ENCODE results near the gene RBM4B.
"Not testable (repeated sequence)": the region's sequence is repeated elsewhere in the genome, so short reads cannot be mapped to it uniquely, and the experiment has no call there.

Gene RBM4B

DNA sequence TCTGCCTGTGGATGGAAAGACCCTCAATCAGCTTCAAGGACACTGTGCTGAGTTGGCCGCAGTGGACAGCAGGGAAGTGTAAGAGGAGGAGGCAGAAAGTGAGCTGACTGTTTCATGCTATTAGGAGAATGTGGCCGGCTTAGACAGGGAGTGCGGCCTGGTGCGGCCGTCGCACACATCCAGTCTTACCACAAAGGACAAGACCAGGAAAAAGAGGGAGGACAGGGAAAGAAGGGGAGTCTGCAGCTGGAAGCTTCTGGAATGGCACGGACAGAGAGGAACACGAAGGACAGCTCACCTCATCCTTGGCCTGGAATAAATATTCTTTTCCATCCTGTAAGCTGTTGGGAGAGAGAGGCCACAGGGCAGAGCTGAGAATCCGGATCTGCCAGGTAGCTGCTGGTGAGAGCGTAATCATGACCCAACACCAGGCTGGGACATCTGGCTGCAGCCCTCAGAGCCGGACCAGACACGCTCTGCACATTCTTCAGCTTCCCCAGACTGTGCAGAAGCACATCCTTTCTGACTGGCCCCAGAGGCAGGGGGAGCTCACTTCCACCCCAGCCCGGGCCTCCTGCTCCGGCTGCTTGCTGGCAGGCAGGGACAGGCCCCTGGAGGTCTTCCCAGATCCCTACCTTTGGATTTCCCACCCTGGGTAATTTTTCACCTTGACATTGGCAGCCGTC is 8.6 kb upstream of the RBM4B start:
- DNase-seq: no peak

DNA sequence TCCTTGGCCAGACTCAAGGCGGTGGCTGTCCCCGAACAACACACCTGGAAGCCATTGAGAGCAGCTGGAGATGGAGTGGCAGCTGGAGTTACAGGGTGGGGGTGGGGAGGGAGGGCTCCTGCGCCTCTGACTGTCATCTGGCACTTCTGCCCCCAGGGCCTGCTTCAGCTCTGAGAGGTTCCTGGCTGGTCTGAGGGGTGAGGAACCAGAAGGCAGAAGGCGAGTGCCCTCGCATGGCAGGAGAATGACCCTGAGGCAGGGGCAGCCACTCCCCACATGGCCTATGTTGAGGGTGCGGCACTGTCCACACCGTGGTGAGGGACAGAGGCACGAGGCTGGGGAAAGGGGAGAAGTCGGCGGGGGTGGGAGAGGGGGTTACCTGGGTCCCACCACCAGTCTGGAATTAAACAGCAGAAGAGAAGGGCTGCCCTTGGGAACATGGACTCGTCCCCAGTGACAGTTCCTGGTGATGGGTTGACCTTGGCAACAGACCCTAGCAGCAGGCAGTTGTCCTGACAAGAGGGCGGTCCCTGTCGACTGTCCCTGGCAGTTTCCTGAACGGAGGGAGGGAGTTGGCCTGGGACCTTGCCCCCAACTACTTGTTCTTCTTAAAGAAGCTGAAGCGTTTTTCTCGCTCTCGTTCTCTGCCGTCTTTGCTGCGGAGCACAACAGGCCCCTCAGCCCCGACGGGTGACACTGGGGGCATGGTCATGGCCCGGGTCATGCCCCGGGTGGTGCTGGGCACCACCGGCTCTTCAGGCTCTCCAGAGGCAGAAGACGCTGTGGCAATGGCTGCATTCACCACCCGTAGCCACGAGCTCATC is 7.8 kb upstream of the RBM4B start:
- DNase-seq: no peak

DNA sequence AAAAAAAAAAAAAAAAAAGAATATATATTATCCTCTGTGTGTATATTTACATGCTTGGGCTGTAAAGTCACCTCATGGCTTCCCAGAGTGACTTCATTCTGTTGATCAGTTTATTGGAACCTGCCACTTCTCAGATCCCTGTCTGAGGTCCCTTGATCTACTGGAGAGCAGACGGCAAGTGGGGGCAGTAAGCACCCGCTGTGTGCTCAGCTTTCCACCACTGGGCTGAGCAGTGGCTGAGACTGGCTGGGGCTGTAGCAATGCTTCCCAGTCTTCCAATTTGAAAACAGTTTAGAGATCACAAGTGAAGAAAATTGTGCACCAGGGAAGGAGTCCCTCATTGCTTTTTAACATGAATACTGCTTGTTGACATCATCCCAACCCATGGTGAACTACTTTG is 6.9 kb upstream of the RBM4B start:
- no peak for DNase-seq

DNA sequence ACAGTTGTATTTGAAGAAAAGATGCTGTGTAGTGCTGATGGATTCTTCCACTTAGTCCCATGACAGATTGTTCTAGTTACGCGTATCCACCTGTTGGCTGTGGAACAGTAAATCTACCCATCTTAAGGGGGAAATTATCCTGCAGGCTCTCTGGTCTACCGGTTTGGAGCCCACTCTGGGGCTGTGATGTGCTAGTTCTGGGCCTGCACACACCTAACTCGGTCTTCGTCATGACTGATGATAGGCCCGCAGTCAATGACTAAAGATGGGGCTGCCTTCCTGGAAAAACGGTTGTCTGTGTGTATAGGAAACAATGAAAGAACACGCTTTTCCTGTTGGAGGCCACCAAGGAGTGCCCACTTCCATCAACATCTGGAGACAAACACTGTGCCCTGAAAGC is 6.2 kb upstream of the RBM4B start:
- no peak for DNase-seq

DNA sequence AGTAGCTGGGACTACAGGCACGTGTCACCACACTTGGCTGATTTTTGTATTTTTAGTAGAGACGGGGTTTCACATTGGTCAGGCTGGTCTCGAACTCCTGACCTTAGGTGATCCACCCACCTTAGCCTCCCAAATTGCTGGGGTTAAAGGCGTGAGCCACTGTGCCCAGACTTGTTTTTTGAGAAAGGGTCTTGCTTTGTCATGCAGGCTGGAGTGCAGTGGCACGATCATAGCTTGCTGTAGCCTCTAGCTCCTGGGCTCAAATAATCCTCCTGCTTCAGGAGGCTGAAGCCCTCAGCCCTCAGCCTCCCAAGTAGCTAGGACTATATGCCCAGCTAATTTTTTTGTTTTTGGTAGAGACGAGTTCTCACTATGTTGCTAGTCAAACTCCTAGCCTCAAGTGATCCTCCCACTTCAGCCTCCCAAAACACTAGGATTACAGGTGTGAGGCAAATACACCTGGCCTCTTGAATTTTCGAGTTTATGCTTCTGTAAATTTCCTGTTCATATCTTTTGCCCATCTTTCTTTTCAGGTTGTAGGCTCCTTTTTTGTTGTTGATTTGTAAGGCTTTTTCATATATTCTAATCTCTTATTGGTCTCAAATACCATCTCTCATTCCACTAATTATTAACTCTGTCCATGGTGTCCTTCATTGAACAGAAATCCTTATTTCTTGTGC is 3.4 kb upstream of the RBM4B start:
- no peak for DNase-seq

DNA sequence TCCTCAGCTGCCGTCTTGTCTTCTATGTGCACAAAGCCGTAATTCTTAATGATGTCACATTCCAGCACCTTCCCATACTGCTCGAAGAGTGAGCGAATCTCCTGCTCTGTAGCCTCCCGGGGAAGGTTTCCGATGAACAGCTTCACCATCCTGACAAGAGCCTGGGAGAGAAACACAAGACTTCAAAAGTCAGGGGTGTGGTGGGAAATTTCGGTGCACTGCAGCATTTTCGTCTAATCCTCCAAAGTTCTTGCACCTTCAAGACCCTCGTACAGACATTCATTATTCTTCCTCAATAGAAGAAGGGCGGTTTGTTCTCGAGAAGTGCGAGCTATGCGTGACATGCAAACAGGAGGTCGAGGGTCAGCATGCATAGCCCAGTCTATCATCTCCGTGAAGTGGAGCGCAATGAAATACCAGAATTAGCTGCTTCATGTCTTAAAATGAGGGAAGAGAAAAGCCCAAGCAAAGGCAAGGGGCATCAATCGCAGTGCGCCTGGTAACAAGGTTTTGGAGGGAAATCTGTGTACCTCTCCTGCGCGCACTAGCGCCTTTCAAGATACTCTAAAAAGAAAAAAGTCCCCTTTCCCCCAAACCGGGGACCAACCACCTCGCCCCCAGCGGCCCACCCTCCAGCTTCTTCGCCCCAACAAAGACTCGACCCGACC is 622 bp downstream of the RBM4B start:
- DNase-seq: no peak

DNA sequence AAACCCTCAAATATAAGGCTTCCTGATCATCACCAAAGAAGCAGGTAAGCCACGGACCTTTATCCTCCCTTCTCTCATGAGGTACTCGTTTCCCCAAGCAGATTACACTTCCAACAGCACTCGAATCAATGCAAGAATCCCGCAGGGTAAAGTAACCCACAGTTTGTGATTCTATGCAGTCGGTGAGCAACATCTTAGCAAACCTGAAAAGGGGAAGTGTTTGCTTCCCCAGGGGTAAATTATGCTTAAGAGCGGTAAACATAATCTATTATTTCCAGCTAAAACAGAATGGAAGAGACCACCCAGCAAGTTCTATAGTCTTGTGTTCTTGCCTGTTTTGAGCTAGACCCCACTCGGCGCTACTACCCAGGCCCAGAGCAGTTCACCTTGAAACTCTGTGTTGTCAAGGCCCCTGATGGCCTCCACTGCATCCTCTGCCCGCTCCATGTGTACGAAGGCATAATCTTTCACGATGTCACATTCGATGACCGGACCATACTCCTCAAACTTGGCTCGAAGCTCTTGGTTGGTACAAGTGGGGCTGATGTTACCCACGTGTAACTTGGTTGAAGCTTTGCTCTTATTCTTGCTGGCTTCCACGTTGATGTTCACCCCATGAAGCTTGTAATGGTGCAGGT is 1.3 kb downstream of the RBM4B start:
- no peak for DNase-seq

DNA sequence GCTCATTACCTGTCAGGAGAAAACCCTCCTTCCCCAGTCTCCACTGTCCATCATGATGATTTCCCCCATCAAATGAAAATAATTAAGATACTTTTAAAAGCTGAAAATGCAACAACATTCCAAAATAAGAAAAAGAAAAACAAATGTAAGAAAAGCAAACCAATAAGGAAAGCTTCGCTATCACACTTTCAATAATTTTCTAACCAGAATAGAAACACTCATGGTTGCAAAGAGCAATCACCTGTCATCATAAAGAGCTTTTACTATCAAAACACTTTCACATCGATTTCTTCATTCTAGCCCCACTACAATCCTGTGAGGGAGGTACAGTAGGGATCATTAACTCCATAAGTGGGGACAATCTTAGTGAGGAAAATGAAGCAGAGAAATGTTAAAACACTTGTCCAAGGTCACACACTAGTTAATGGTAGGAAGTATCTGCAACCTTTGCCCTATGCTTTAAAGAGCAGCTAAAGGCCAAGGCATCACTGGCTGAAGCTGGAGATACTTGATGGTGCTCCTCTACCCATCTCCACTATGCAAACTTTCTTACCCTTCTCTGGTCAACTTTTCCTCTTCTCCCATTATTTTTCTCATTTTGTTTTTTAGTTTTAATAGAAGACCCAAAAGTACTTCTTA is 2.6 kb downstream of the RBM4B start:
- no peak for DNase-seq

DNA sequence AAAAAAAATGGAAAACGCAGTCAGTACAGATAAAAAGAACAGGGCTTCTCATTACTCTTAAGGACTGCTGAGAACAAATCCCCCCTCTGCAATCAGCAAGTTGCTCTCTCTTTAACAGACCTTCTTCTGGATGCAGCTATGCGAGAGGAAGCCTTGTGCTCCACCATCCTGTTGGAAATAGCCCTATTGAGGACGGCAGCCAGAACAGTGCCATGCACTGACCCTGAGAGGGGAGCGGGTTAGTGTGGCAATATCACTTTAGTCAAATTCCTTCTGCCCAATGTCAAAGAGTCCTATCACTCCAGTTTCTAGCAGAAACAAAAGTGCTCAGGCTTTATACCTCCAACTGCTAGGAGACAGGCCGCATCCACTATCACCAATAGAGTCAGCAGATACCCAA is 6.9 kb downstream of the RBM4B start:
- no peak for DNase-seq

DNA sequence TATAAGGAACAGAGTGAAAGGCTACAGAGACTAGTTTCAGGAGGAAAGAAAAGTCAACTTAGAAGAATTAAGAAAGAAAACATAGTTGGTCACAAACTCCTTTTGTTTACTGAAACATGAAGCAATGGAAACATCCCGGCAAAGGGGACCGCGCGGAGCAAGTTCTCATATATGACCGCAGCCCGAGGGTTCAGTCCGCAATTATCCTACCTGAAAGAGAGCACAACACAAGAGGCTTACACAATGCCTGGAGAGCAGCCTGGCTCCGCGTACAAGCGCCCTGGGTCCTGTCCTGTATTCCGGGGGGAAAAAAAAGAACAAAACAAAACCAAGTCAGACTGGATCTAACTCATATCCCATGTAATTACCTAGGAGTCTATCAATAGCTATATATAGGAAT is 12.3 kb downstream of the RBM4B start:
- DNase-seq: no peak

DNA sequence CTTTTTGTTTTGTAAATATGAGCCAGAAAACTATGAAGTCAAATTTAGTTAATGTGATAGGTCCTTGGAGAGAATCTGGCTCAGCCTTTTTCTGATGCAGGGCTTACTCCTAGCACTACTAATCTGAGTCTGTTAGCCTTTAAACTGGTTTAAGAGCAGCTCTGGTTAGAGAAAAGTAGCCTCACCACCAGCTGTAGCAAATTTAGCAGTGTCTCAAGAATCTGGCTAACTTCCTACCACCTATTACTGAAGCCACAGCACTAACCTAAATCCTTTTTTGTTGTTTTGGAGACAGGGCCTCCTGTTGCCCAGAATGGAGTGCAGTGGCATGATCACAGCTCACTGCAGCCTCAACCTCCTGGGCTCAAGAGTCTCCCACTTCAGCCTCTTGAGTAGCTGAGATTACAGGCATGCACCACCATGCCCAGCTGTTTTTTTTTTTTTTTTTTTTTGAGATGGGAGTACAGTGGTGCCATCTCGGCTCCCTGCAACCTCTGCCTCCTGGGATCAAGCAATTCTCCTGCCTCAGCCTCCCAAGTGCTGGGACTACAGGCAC is 13.9 kb downstream of the RBM4B start:
- no peak for DNase-seq

DNA sequence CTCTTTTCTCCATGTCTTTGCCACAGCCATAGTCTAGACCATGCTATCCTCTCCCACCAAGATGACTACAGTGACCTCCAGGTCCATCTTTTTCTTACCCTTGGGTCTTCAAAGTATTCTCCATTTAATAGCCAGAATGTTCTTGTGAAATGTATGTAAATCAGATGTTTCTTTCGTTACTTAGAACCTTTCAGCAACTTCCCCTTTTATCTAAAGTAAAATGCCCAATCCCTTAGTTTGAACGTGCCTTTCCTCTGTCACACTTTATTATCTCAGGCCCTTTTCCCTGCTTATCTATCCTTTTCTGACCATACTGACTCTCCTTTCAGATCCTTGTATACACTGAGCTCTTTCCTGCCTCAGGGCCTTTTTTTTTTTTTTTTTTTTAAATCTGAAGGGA is 17.9 kb downstream of the RBM4B start:
- no peak for DNase-seq

DNA sequence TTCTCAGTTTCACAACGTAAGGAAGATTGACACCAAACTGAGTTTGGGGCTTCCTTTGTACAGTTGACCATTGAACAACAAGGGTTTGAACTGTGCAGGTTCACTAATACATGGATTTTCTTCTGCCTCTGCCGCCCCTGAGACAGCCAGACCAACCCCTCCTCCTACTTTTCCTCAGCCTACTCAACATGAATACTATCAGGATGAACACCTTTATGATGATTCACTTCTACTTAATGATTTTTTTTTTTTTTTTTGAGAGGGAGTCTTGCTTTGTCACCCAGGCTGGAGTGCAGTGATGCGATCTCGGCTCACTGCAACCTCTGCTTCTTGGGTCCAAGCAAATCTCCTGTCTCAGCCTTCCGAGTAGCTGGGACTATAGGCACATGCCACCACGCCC is 24.6 kb downstream of the RBM4B start:
- DNase-seq: no peak

DNA sequence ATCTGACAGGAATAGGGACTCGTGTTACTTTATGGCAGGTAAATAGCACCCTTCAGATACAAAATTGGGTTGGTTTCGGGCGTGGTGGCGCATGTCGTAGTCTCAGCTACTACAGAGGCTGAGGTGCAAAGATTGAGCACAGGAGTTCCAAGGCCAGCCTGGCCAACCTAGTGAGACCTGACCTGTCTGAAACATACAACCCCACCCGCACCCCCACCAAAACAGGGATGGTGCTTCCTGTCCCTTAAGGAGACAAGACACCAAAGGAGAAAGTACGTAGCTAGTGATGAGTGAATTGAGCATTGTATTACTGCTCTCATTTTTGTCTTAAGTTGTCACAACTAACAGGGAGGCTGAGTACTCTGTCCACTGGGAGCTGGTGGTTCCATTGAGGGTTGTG is 25.0 kb downstream of the RBM4B start:
- no peak for DNase-seq

DNA sequence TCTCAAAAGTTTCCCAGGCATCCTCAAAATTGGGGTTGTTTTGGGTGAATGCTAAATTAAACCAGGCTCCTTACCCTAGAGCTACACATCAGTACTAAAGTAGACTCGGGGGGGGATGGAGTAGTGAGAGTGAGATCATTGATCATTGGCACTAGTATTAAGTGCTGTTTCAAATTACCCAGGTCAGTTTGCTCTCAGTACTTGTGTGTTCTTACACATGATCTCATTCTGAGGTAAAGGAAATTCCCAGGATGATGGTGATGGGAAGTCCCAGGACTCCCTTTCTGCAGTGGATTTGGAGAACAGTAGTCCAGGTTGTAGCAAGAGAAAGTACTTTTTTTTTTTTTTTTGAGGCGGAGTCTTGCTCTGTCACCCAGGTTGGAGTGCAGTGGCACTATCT is 26.7 kb downstream of the RBM4B start:
- no peak for DNase-seq

DNA sequence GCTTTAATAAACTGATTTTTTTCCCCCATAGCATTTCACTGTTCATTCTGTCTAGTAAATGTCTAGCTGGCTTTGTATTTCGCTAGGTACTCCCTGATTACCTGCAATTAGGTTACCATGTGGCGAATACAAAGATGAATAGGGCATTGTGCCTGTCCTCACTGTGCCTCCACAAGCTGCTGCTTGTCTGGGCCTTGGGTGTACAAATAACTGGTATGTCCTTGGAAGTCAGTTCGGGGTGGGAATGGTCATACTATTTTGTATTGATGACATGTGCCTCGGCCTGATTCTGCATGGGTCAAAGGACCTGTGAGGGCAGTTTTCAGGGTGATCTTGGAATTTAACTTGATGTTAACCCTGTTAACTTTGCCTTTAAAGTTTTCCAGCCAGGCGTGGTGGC is 27.8 kb downstream of the RBM4B start:
- DNase-seq: no peak

DNA sequence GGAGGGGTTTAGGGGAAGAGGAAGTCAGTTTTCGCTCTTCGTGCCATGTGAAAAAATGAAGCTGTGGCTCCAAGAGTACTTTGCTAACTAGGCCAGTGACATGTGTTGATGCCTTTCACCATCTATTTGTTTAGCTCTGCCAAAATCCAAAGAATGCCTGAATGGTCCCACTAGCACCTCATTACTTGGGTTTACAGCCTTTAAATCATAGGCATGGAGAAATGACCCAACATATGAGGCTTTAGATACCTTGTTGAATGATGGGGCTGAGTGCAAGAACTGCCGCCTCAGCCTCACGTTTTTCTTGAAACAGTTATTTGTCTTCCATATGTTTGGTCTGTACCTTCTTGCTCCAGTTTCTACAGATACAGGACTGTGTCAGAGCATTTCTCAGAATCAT is 30.9 kb downstream of the RBM4B start:
- no peak for DNase-seq

DNA sequence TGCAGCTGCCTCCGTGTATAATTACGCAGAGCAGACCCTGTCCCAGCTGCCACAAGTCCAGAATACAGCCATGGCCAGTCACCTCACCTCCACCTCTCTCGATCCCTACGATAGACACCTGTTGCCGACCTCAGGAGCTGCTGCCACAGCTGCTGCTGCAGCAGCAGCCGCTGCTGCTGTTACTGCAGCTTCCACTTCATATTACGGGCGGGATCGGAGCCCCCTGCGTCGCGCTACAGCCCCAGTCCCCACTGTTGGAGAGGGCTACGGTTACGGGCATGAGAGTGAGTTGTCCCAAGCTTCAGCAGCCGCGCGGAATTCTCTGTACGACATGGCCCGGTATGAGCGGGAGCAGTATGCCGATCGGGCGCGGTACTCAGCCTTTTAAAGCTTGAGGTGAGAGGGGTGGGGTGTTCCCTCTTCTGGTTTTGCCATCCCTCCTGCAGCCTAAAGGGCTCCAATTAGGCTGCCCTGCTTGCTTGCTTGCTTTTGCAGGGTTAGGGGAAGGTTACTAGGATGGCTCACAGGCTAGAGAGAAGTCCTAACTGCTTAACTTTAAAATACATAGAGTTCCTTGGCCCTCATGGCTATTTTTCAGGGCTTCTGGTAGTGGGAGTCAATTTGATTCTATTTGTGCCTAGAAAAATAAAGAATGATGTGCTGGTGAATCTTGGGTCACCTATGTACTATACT is 33.8 kb downstream of the RBM4B start:
- no peak for DNase-seq

DNA sequence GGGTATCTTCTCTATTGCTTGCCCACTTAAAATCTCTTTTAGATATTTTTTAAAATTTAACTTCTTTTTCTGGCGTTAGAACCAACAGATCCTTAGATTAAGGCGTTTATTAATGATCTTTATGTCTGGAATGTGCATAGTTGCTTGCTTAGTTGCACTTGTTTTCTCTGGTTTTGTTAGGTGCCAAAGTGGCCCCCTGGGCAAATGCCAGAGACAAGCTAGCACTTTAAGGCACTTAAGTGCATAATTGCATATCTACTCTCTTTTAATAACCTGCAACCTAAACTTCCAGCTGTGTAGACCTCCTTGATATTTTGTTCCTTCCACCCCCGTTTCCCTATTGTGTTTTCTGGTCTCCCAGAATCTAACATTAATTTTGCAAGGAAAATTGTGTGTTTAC is 35.9 kb downstream of the RBM4B start:
- DNase-seq: no peak

DNA sequence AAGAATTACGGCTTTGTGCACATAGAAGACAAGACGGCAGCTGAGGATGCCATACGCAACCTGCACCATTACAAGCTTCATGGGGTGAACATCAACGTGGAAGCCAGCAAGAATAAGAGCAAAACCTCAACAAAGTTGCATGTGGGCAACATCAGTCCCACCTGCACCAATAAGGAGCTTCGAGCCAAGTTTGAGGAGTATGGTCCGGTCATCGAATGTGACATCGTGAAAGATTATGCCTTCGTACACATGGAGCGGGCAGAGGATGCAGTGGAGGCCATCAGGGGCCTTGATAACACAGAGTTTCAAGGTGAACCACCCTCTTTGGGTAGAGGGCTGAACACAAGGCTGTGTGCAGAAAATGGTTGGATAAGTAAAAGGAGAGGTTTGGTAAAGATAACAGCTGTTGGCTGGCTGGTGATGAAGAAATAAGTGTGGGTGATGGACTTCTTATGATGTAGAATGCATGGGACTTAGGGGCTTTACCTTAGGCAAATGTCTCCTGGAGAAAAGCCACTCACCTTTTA is 37.8 kb downstream of the RBM4B start:
- DNase-seq: not testable (repeated sequence)

DNA sequence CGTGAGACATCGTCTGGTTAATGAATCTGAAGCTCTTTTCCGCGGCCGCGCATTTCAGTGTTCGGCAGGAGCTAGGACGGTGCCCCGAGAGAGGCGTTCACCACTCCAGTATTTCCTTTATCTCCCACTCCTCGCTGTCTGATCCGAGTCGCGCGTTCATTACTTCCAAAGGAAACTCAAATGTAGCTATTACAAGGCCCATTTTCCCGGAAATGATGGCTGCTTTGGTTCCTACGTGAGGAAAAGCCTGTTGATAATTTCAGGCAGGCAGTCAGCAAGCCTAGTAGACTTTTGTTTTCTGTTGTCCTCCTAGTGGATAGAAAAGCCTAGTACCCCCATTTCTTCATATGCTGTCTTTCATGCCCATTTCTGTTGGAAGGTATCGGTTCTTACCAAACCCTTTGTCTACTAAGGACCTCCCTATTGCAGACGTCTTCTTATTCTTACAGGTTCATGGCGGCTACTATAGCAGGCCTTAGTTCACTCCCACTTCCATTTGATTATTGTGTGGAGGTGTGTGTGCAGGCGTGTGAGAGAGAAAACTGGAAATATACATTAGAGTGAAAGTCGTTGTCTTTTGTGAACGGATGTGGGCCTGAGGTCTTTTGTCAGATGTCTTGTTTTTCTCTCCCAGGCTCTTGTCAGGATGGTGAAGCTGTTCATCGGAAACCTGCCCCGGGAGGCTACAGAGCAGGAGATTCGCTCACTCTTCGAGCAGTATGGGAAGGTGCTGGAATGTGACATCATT is 38.4 kb downstream of the RBM4B start:
- peak; percentile 37 for DNase-seq
